ENCODE results near the gene SH3BGRL2. TPM values are rescaled to one million over a fixed set of nuclear protein-coding genes. Genes with fewer than 3 reads are reported as not detected.
A peak's percentile ranks its signal among the peaks of the same experiment; 100 is the strongest.

SH3BGRL2 gene
- 10.7 and 11.6 TPM in 2 replicates for total RNA-seq

GRCh38 chr6:79630883-79631692, at the start of gene SH3BGRL2:
SH3BGRL2 (plus strand) TSS chr6:79631329; CDS start chr6:79631462, 133 bp downstream.
- DNase-seq (ENCODE audit: low read depth): peak; percentile 80

- no peak for DNase-seq (ENCODE audit: low read depth)
Observed at GRCh38 chr6:79584332-79584731, 46.8 kb upstream of the SH3BGRL2 start.

GRCh38 chr6:79586548-79586947, 44.6 kb upstream of the SH3BGRL2 start:
- no peak for DNase-seq (ENCODE audit: low read depth)

- no peak for DNase-seq (ENCODE audit: low read depth)
Observed at GRCh38 chr6:79589701-79590100, 41.4 kb upstream of the SH3BGRL2 start.

GRCh38 chr6:79597155-79597554, 34.0 kb upstream of the SH3BGRL2 start:
- no peak for DNase-seq (ENCODE audit: low read depth)

- no peak for DNase-seq (ENCODE audit: low read depth)
Observed at GRCh38 chr6:79598012-79598411, 33.1 kb upstream of the SH3BGRL2 start.

GRCh38 chr6:79599725-79600259, 31.3 kb upstream of the SH3BGRL2 start:
- no peak for DNase-seq (ENCODE audit: low read depth)

GRCh38 chr6:79600313-79600712, 30.8 kb upstream of the SH3BGRL2 start:
- DNase-seq (ENCODE audit: low read depth): no peak

GRCh38 chr6:79600812-79601609, 30.1 kb upstream of the SH3BGRL2 start:
- DNase-seq (ENCODE audit: low read depth): peak; percentile 85

GRCh38 chr6:79602859-79603258, 28.3 kb upstream of the SH3BGRL2 start:
- no peak for DNase-seq (ENCODE audit: low read depth)

- peak; percentile 91 for DNase-seq (ENCODE audit: low read depth)
Observed at GRCh38 chr6:79604583-79605037, 26.5 kb upstream of the SH3BGRL2 start.

GRCh38 chr6:79605061-79605460, 26.1 kb upstream of the SH3BGRL2 start:
- DNase-seq (ENCODE audit: low read depth): no peak

GRCh38 chr6:79605968-79606764, 25.0 kb upstream of the SH3BGRL2 start:
- DNase-seq (ENCODE audit: low read depth): no peak

- no peak for DNase-seq (ENCODE audit: low read depth)
Observed at GRCh38 chr6:79607000-79607399, 24.1 kb upstream of the SH3BGRL2 start.

GRCh38 chr6:79608334-79609224, 22.6 kb upstream of the SH3BGRL2 start:
- no peak for DNase-seq (ENCODE audit: low read depth)

- no peak for DNase-seq (ENCODE audit: low read depth)
Observed at GRCh38 chr6:79609225-79609595, 21.9 kb upstream of the SH3BGRL2 start.

- DNase-seq (ENCODE audit: low read depth): no peak
Observed at GRCh38 chr6:79610306-79611009, 20.7 kb upstream of the SH3BGRL2 start.

GRCh38 chr6:79612457-79612856, 18.7 kb upstream of the SH3BGRL2 start:
- DNase-seq (ENCODE audit: low read depth): no peak

GRCh38 chr6:79612918-79613317, 18.2 kb upstream of the SH3BGRL2 start:
- no peak for DNase-seq (ENCODE audit: low read depth)

GRCh38 chr6:79613912-79614311, 17.2 kb upstream of the SH3BGRL2 start:
- no peak for DNase-seq (ENCODE audit: low read depth)
